GM06990 (cell line): ENCODE results near the gene DYNC1LI1.

ENCODE experiments used
- DNase-seq: peaks from one replicate; pipeline ENCODE4 v3.0.0-alpha.2; 2011; ENCODE audit not compliant: insufficient read length; ENCODE audit errors: extremely low read depth
- H3K27me3 ChIP-seq: replicated peaks from 2 replicates; pipeline ENCODE4 v1.6.0; 2011; ENCODE audit warnings: low read length; ENCODE audit not compliant: control insufficient read depth, insufficient read depth
- H3K36me3 ChIP-seq: 2 replicates; pipeline ENCODE4 v1.5.1; 2011; ENCODE audit warnings: low read length; ENCODE audit not compliant: control insufficient read depth, insufficient read depth
- H3K4me3 ChIP-seq: replicated peaks from 2 replicates; pipeline ENCODE4 v1.5.1; 2011; ENCODE audit warnings: low read depth, mild to moderate bottlenecking, control low read depth, low read length
- TF ChIP-seq, protein P1 (sequence below): IDR thresholded peaks from 2 replicates; pipeline ENCODE4 v1.5.1; 2011; ENCODE audit warnings: low read length, control low read depth, mild to moderate bottlenecking, inconsistent platforms; ENCODE audit not compliant: insufficient read depth, poor library complexity, severe bottlenecking

The DYNC1LI1 gene

DNA sequence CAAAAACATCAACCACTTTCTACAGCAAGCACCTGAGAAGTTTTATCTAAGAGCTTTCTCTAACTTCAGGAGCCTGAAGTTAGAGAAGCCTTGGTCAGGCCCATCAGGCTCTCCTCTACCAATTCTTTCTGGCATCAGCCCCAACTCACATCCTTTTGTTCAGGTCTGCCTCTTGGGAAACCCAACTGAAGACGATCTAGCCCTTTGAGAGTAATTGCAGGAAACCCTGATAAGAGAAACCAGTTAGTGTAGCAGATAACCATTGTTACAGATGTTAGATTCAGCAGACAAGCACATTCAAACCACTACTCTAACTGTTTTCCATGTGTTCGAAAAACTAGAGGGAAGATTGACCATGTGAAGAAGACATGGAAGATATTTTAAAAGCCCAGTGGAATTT is 27.0 kb upstream of the DYNC1LI1 start:
- TF ChIP-seq, protein P1, sequence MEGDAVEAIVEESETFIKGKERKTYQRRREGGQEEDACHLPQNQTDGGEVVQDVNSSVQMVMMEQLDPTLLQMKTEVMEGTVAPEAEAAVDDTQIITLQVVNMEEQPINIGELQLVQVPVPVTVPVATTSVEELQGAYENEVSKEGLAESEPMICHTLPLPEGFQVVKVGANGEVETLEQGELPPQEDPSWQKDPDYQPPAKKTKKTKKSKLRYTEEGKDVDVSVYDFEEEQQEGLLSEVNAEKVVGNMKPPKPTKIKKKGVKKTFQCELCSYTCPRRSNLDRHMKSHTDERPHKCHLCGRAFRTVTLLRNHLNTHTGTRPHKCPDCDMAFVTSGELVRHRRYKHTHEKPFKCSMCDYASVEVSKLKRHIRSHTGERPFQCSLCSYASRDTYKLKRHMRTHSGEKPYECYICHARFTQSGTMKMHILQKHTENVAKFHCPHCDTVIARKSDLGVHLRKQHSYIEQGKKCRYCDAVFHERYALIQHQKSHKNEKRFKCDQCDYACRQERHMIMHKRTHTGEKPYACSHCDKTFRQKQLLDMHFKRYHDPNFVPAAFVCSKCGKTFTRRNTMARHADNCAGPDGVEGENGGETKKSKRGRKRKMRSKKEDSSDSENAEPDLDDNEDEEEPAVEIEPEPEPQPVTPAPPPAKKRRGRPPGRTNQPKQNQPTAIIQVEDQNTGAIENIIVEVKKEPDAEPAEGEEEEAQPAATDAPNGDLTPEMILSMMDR: no peak
- H3K36me3 ChIP-seq: no peaks in the 10 kb centered on the region
- H3K27me3 ChIP-seq: no peaks in the 10 kb centered on the region; the same call in 1 of the 2 replicates
- DNase-seq: no peak
- no peak overlapping the region for H3K4me3 ChIP-seq

DNA sequence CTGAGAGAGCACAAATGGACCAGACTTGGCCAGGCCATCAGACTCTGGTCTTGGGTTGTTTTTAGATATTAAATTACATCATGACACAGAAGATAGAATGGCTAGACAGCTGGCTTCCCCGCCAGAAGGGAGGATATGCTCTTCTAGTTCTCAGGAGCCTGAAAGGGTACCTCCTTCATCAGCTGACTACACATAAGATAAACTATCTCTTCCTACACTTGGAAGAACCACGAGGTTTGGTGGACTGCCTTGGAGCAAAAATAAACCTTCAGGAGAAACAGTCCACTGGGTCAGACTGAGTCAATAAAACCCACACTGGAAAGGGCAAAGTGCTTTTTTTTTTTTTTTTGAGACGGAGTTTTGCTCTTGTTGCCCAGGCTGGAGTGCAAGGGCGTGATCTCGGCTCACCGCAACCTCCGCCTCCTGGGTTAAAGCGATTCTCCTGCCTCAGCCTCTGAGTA is 26.3 kb upstream of the DYNC1LI1 start:
- TF ChIP-seq, protein P1: no peak
- no peaks in the 10 kb centered on the region for H3K36me3 ChIP-seq
- DNase-seq: no peak
- no peak overlapping the region for H3K4me3 ChIP-seq
- no peaks in the 10 kb centered on the region; the same call in 1 of the 2 replicates for H3K27me3 ChIP-seq

DNA sequence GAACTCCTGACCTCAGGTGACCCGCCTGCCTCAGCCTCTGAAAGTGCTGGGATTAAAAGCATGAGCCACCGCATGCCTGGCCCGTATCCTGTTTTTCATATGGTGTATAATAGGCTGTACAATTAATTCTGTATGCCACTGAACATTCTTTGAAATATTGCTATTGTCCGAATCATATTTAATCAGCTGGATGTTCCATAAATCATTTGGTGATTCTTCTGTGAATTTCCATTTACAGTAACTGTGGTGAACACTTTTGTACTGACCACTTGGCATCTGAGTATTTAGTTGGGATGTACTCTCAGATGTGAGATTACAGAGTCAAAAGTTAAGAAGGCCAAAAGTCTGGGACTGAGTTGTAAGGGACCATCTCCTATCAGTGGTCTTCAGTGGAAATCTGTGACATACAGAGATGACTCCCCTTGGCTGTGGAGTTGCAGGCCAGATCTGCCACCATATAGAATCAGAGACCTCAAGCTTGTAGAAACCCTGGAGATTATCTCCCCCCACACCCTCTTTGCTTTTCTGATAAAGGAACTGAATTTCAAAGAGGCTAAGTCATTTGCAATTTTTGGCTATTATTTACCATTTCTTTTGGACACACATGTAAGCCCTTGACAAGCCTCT is 25.7 kb upstream of the DYNC1LI1 start:
- Histone ChIP-seq H3K36me3 (no peaks in the 10 kb centered on the region), H3K27me3 (no peaks in the 10 kb centered on the region; the same call in 1 of the 2 replicates), H3K4me3 (no peak overlapping the region)
- TF ChIP-seq, protein P1: no peak
- DNase-seq: no peak

DNA sequence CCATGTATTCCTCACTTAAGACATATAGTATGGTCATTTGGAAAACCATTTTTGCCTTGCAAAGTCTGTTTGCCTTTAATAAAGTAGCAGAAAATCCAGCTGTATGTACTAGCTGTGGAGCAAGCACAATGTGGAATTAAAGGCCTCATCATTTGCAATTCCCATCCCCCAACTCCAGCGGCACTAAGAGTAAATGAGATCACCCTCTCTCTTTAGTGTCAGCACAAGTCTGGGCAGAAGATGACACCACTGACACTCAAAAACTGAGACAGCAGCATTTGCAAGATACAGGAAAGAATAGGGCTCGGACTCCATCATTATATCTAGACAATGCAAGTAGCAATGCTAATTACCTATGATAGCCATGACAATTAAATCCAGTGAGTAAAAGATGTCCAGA is 24.7 kb upstream of the DYNC1LI1 start:
- no peak for DNase-seq
- TF ChIP-seq, protein P1: no peak
- no peaks in the 10 kb centered on the region; the same call in 1 of the 2 replicates for H3K27me3 ChIP-seq
- no peaks in the 10 kb centered on the region for H3K36me3 ChIP-seq
- no peak overlapping the region for H3K4me3 ChIP-seq

DNA sequence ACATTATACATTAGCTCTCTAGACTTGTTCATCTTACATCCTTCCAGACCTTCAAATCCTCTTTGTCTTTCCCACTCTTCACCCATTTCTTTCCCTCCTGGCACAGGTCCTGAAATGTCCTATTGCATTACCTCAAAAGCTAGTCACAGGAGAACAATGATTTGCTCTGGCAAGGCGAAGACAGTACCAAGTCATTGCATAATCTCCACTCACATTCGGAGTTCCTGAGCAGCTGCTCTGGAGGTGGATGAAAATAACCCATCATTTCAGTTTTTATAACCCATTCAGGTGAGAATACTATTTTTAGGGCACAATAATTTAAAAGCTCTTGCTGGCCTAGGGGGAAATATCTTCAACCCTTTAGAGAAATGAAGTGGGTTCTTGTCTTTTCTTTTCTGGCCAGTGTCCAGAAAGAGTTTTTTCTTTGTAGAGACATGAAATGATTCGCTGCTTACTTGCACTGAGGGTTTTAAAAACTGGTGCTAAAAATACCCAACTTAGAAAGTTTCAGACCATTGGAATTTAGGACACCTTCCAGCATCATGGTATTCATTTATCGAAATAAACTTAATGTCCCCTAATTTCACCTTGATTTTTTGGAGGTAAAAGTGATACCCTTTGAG is 23.4 kb upstream of the DYNC1LI1 start:
- TF ChIP-seq, protein P1: no peak
- Histone ChIP-seq H3K4me3 (no peak overlapping the region), H3K36me3 (no peaks in the 10 kb centered on the region), H3K27me3 (no peaks in the 10 kb centered on the region; the same call in 1 of the 2 replicates)
- no peak for DNase-seq
